Measurements from ENCODE around the gene ZNF471. TPM values are rescaled to one million over a fixed set of nuclear protein-coding genes. Genes with fewer than 3 reads are reported as not detected.

Gene ZNF471
- total RNA-seq, 1 donor from 2014 or later, result 0.05 TPM

- H3K4me3 Mint-ChIP-seq, result no peak overlapping the region
- H3K9me3 Mint-ChIP-seq, result peaks cover 15% of the 10 kb centered on the region
- no peaks in the 10 kb centered on the region for H3K27me3 Mint-ChIP-seq
- no peak overlapping the region for H3K27ac Mint-ChIP-seq
- TF ChIP-seq, protein P1, sequence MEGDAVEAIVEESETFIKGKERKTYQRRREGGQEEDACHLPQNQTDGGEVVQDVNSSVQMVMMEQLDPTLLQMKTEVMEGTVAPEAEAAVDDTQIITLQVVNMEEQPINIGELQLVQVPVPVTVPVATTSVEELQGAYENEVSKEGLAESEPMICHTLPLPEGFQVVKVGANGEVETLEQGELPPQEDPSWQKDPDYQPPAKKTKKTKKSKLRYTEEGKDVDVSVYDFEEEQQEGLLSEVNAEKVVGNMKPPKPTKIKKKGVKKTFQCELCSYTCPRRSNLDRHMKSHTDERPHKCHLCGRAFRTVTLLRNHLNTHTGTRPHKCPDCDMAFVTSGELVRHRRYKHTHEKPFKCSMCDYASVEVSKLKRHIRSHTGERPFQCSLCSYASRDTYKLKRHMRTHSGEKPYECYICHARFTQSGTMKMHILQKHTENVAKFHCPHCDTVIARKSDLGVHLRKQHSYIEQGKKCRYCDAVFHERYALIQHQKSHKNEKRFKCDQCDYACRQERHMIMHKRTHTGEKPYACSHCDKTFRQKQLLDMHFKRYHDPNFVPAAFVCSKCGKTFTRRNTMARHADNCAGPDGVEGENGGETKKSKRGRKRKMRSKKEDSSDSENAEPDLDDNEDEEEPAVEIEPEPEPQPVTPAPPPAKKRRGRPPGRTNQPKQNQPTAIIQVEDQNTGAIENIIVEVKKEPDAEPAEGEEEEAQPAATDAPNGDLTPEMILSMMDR (conservative IDR thresholded peaks at IDR 0.05), result no peak
- no peaks in the 10 kb centered on the region for H3K4me1 Mint-ChIP-seq (ENCODE audit: unreplicated experiment)
- no peaks in the 10 kb centered on the region for H3K36me3 Mint-ChIP-seq
- DNase-seq (ENCODE audit: extremely low spot score, unreplicated experiment), result no peak
These were observed 16.3 kb upstream of the ZNF471 start for GRCh38 chr19:56491399-56491798.

DNA sequence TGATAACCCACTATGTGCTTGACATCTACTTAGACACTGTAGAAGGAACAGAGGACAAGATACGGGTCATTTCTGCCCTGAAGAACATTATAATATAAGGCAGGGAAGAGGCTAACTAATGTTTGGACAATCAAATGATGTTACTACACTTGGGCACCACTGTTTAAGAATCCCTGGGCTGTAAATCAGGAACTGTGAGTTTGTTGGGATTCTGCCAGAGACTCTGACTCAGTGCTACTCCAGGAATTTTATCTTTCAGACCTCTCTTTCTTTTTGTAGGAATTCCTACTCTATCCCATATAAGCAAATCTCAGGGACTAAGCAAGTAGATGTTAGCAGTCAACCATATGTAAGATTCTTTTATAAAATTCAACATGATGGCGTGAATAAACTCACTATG is 3.1 kb upstream of the ZNF471 start:
- DNase-seq (ENCODE audit: extremely low spot score, unreplicated experiment), result no peak
- no peaks in the 10 kb centered on the region for H3K4me1 Mint-ChIP-seq (ENCODE audit: unreplicated experiment)
- H3K27me3 Mint-ChIP-seq, result no peaks in the 10 kb centered on the region

DNA sequence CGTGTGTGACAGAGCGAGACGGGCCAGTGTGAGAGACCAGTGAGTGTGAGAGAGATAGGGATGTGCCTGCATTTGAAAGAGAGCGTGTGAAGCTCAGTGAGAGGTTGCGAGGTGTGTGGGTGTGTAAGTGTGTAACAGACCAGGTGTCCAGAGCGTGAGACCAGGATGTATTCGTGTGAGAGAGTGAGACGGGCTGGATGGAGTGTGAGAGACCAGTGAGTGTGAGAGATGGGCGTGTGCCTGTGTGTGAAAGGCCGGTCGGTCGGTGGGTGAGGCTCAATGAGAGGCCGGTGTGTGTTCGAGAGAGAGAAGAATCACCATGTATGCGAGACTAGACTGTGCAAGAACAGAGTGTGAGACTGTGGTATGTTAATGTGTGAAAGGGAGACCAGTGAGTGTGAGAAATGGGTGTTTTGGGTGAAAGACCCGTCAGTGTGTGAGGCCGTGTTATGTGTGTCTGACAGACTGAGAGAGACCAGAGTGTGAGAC is 679 bp downstream of the ZNF471 start:
- TF ChIP-seq, protein P1 (conservative IDR thresholded peaks at IDR 0.05), result no peak
- Mint-ChIP-seq H3K4me3 (no peak overlapping the region), H3K27ac (no peak overlapping the region), H3K36me3 (no peaks in the 10 kb centered on the region), H3K27me3 (no peaks in the 10 kb centered on the region), H3K4me1 (ENCODE audit: unreplicated experiment) (no peaks in the 10 kb centered on the region), H3K9me3 (peaks cover 6% of the 10 kb centered on the region)
- no peak for DNase-seq (ENCODE audit: extremely low spot score, unreplicated experiment)

More for the DNA sequence above, 3.1 kb upstream of the ZNF471 start:
- Mint-ChIP-seq H3K9me3 (peaks cover 22% of the 10 kb centered on the region), H3K27ac (no peak overlapping the region), H3K36me3 (no peaks in the 10 kb centered on the region), H3K4me3 (no peak overlapping the region)
- TF ChIP-seq, protein P1 (conservative IDR thresholded peaks at IDR 0.05), result no peak

DNA sequence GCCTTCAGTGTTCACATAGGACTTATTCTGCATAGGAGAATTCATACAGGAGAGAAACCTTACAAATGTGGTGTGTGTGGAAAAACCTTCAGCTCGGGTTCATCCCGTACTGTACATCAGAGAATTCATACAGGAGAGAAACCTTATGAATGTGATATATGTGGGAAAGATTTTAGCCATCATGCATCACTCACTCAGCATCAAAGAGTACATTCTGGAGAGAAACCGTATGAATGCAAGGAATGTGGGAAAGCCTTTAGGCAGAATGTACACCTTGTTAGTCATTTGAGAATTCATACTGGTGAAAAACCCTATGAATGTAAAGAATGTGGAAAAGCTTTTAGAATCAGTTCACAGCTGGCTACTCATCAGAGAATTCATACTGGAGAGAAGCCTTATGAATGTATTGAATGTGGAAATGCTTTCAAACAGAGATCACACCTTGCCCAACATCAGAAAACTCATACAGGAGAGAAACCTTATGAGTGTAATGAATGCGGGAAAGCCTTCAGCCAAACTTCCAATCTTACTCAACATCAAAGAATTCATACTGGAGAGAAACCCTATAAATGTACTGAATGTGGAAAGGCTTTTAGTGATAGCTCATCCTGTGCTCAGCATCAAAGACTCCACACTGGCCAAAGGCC is 17.7 kb downstream of the ZNF471 start:
- Mint-ChIP-seq H3K27me3 (no peaks in the 10 kb centered on the region), H3K4me1 (ENCODE audit: unreplicated experiment) (no peaks in the 10 kb centered on the region), H3K27ac (no peak overlapping the region), H3K9me3 (peaks cover 31% of the 10 kb centered on the region), H3K4me3 (no peak overlapping the region), H3K36me3 (peaks cover 3% of the 10 kb centered on the region)
- no peak for DNase-seq (ENCODE audit: extremely low spot score, unreplicated experiment)
- TF ChIP-seq, protein P1 (conservative IDR thresholded peaks at IDR 0.05), result no peak

DNA sequence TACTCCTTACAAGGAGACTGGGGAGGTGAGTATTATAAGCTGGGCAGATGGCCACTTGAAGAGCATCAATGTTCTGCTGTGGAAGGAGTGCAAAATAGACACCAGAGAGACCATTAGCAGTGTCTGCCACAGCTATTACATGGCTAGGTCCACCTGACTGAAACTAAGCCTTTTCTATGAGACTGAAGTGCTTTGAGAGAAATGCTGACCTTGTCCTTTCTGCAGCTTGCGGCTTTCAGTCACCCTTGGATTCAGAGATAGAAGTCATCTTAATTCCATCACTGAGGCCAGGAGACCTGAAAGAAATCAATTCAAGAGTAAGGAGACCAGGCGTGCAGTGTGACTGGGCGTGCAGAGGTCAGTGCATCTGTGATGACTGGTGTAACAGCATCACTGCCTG is 29.8 kb downstream of the ZNF471 start:
- Mint-ChIP-seq H3K36me3 (peaks cover 21% of the 10 kb centered on the region), H3K9me3 (peaks cover 18% of the 10 kb centered on the region), H3K27me3 (no peaks in the 10 kb centered on the region), H3K4me1 (ENCODE audit: unreplicated experiment) (no peaks in the 10 kb centered on the region), H3K27ac (peak overlapping the region; percentile 88), H3K4me3 (peak overlapping the region; percentile 95)
- no peak for DNase-seq (ENCODE audit: extremely low spot score, unreplicated experiment)
- TF ChIP-seq, protein P1 (conservative IDR thresholded peaks at IDR 0.05), result no peak

Data from type B pancreatic cell (in vitro differentiated cells).